Activated T-helper 2 cell treated with anti-CD3 and anti-CD28 coated beads, Interferon-gamma antibody, Interleukin-2, Interleukin-4, amounts not matched to agents 10 μg/mL and 5 μg/mL and 100 μg/mL, durations not matched to agents 14 hours and 24 hours and 36 hours (primary cell): ENCODE data around the gene REXO1. TPM values are rescaled to one million over a fixed set of nuclear protein-coding genes. Genes with fewer than 3 reads are reported as not detected.

ENCODE experiments used
- DNase-seq: peaks from one replicate; pipeline ENCODE4 v3.0.0; 2021; ENCODE audit warnings: low spot score
- H3K27ac Mint-ChIP-seq: one replicate; pipeline ENCODE4 v1.8.0; 2021; ENCODE audit warnings: mixed read lengths
- H3K27me3 Mint-ChIP-seq: one replicate; pipeline ENCODE4 v1.8.0; 2021; ENCODE audit warnings: low read depth, mixed read lengths
- H3K36me3 Mint-ChIP-seq: one replicate; pipeline ENCODE4 v1.8.0; 2021; ENCODE audit warnings: low read depth, mixed read lengths
- H3K4me1 Mint-ChIP-seq: one replicate; pipeline ENCODE4 v1.8.0; 2021; ENCODE audit warnings: low read depth, mixed read lengths
- H3K4me3 Mint-ChIP-seq: one replicate; pipeline ENCODE4 v1.8.0; 2021; ENCODE audit warnings: low read depth, mild to moderate bottlenecking, moderate library complexity, mixed read lengths
- H3K9me3 Mint-ChIP-seq: one replicate; pipeline ENCODE4 v1.8.0; 2021; ENCODE audit warnings: mixed read lengths
- intact Hi-C: fragments of 100-400 bp; cut with micrococcal nuclease; formaldehyde crosslinking; loops from one replicate; pipeline ENCODE4 v1.15.1; 2023
- total RNA-seq: library from RNA; stranded (reverse); gene quantifications from 2 replicates; pipeline ENCODE4 v1.2.3, GENCODE V29; 2022

Gene REXO1
- total RNA-seq, 1 donor from 2014 or later = 55.2 TPM

GRCh38 chr19:1769645-1769985, 78.7 kb downstream of the REXO1 start:
- Mint-ChIP-seq H3K4me1 (no peaks in the 10 kb centered on the region), H3K27me3 (peaks cover 45% of the 10 kb centered on the region), H3K36me3 (peaks cover 5% of the 10 kb centered on the region), H3K4me3 (no peak overlapping the region), H3K9me3 (peaks cover 17% of the 10 kb centered on the region), H3K27ac (no peak overlapping the region)
- DNase-seq = no peak
- intact Hi-C loops = loop anchor here (10.0 kb wide), 1 partner anchor 225 kb away; no protein-coding TSS in a partner anchor

GRCh38 chr19:1768918-1769644, 79.2 kb downstream of the REXO1 start:
- intact Hi-C loops = loop anchor here (10.0 kb wide), 1 partner anchor 224 kb away; no protein-coding TSS in a partner anchor
- Mint-ChIP-seq H3K27me3 (peaks cover 47% of the 10 kb centered on the region), H3K4me3 (no peak overlapping the region), H3K4me1 (no peaks in the 10 kb centered on the region), H3K27ac (no peak overlapping the region), H3K36me3 (peaks cover 5% of the 10 kb centered on the region), H3K9me3 (peaks cover 17% of the 10 kb centered on the region)
- no peak for DNase-seq

- DNase-seq = no peak
- Mint-ChIP-seq H3K27me3 (peaks cover 50% of the 10 kb centered on the region), H3K4me3 (no peak overlapping the region), H3K36me3 (peaks cover 5% of the 10 kb centered on the region), H3K4me1 (peaks cover 1% of the 10 kb centered on the region), H3K9me3 (peaks cover 17% of the 10 kb centered on the region), H3K27ac (no peak overlapping the region)
- intact Hi-C loops = loop anchor here (10.0 kb wide), 1 partner anchor 223 kb away; no protein-coding TSS in a partner anchor
Measured at GRCh38 chr19:1768248-1768647, 80.0 kb downstream of the REXO1 start.

- Mint-ChIP-seq H3K36me3 (peaks cover 5% of the 10 kb centered on the region), H3K9me3 (peaks cover 17% of the 10 kb centered on the region), H3K4me1 (peaks cover 1% of the 10 kb centered on the region), H3K27ac (no peak overlapping the region), H3K27me3 (peaks cover 50% of the 10 kb centered on the region), H3K4me3 (no peak overlapping the region)
- intact Hi-C loops = loop anchor here (10.0 kb wide), 1 partner anchor 223 kb away; no protein-coding TSS in a partner anchor
- peak; percentile 46 for DNase-seq
Measured at GRCh38 chr19:1767464-1767933, 80.8 kb downstream of the REXO1 start.

- Mint-ChIP-seq H3K4me1 (peaks cover 1% of the 10 kb centered on the region), H3K36me3 (peaks cover 5% of the 10 kb centered on the region), H3K27ac (no peak overlapping the region), H3K27me3 (peaks cover 49% of the 10 kb centered on the region), H3K9me3 (peaks cover 17% of the 10 kb centered on the region), H3K4me3 (no peak overlapping the region)
- intact Hi-C loops = loop anchor here (10.0 kb wide), 1 partner anchor 222 kb away; no protein-coding TSS in a partner anchor
- DNase-seq = no peak
Measured at GRCh38 chr19:1766800-1767352, 81.4 kb downstream of the REXO1 start.

GRCh38 chr19:1765904-1766799, 82.1 kb downstream of the REXO1 start:
- DNase-seq = no peak
- H3K9me3 Mint-ChIP-seq = peaks cover 13% of the 10 kb centered on the region
- H3K4me1 Mint-ChIP-seq = peaks cover 1% of the 10 kb centered on the region
- H3K27me3 Mint-ChIP-seq = peaks cover 55% of the 10 kb centered on the region
- no peak overlapping the region for H3K4me3 Mint-ChIP-seq
- no peak overlapping the region for H3K27ac Mint-ChIP-seq
- intact Hi-C loops = loop anchor here (10.0 kb wide), 1 partner anchor 221 kb away; no protein-coding TSS in a partner anchor
- H3K36me3 Mint-ChIP-seq = peaks cover 5% of the 10 kb centered on the region

Other genes with a start within 250 kb of the REXO1 start
- gene UQCR11, start 243.0 kb downstream of the REXO1 start, total RNA-seq = 163 and 184 TPM in 2 replicates
- gene TCF3, start 195.9 kb downstream of the REXO1 start, total RNA-seq = 153 and 173 TPM in 2 replicates
- gene ONECUT3, start 95.0 kb downstream of the REXO1 start, total RNA-seq = not detected in 2 replicates
- 11.3 and 11.5 TPM in 2 replicates for gene ATP8B3, start 36.2 kb downstream of the REXO1 start, total RNA-seq
- gene KLF16, start 15.1 kb upstream of the REXO1 start, total RNA-seq = 31.2 and 32.1 TPM in 2 replicates
- gene ABHD17A, start 37.0 kb upstream of the REXO1 start, total RNA-seq = 100 and 102 TPM in 2 replicates
- gene ADAT3, start 56.9 kb upstream of the REXO1 start, total RNA-seq = 9.1 and 9.9 TPM in 2 replicates
- gene SCAMP4, start 56.9 kb upstream of the REXO1 start, total RNA-seq = 35.9 and 37.9 TPM in 2 replicates
- gene CSNK1G2, start 92.7 kb upstream of the REXO1 start, total RNA-seq = 89.1 and 90.7 TPM in 2 replicates
- gene BTBD2, start 167.2 kb upstream of the REXO1 start, total RNA-seq = 41.3 and 47.0 TPM in 2 replicates
- 161 and 176 TPM in 2 replicates for gene MKNK2, start 202.8 kb upstream of the REXO1 start, total RNA-seq
- 175 and 181 TPM in 2 replicates for gene MOB3A, start 247.8 kb upstream of the REXO1 start, total RNA-seq
- gene IZUMO4, start 248.4 kb upstream of the REXO1 start, total RNA-seq = 7.6 and 9.5 TPM in 2 replicates